Amniotic stem cell (primary cell): Measurements from ENCODE around the gene GAB2.

Source experiments
- DNase-seq: peaks from one replicate; lab custom pipeline; 2025; lab: John Stamatoyannopoulos, UW

The GAB2 gene

DNA sequence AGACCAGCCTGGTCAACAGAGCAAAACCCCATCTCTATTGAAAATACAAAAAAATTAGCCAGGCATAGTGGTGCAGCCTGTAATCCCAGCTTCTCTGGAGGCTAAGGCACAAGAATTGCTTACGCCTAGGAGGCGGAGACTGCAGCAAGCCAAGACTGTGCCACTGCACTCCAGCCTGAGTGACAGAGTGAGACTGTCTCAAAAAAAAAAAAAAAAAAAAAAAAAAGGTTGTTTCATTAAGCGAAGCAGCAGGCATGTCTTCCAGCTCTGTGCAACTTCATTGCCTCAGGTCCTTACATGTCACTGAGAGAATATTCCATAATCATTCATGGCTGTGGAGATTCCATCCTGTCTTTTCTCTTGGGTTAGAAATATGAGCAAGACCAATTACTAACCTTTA, 16.9 kb downstream of the GAB2 start:
- DNase-seq: no peak

GRCh38 chr11:78400116-78400515, 17.5 kb downstream of the GAB2 start:
- no peak for DNase-seq

- DNase-seq: no peak
Measured at GRCh38 chr11:78399136-78399535, 18.5 kb downstream of the GAB2 start.

- no peak for DNase-seq
Measured at GRCh38 chr11:78398715-78399114, 18.9 kb downstream of the GAB2 start.

DNA sequence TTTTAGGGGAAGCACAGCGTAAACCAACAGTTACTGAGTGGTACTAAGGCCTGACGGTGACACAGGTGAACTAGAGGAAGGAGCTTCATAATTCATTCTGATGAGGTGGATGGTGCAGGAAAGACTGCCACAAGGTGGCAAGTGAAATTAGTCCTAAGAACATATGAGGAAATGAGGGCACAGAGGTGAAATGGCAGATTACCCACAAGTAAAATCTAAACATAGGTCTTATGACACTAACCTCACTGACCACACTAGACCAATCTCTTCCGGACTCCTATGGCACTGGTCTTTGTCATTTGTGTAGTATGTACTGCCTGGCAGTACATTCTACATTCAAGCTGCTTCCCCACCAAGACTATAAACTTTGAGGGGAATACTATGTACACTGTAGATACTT, 20.2 kb downstream of the GAB2 start:
- DNase-seq: no peak

DNA sequence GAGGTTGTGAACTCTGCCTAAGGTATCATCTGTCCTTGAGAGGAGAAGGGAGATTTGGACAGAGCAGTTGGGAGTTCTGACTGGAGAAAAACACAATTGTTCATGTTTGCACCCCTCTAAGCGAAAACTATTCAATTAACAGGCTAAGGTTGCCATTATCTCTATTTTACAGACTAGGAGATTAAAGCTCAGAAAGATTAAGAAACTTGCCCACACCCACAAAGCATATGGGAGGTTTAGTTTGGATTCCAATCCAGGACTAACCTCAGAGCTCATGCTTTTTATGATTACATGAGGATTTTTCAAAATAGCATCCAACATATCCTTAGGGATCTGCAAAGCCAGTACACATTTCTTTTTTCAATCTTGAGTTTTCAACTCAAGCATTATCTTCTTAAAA, 22.0 kb downstream of the GAB2 start:
- DNase-seq: no peak

GRCh38 chr11:78392854-78393253, 24.8 kb downstream of the GAB2 start:
- no peak for DNase-seq

- no peak for DNase-seq
Measured at GRCh38 chr11:78391424-78391823, 26.2 kb downstream of the GAB2 start.

DNA sequence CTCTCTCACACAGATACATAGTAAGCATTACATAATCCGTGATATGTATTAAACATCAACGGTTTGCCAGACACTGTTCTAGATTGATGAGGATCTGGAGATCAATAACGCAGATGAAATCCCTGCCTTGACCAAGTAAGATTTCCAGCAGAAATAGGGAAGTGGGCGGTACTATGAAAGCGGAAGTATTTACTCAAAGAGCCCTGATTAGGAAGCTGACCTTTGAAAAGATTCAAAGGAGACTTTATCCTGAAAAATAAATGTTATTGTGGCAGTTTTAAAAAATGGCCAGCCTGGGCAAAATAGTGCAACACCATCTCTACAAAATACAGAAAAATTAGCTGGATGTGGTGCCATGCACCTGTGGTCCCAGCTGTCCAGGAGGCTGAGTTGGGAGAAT, 26.8 kb downstream of the GAB2 start:
- DNase-seq: no peak

DNA sequence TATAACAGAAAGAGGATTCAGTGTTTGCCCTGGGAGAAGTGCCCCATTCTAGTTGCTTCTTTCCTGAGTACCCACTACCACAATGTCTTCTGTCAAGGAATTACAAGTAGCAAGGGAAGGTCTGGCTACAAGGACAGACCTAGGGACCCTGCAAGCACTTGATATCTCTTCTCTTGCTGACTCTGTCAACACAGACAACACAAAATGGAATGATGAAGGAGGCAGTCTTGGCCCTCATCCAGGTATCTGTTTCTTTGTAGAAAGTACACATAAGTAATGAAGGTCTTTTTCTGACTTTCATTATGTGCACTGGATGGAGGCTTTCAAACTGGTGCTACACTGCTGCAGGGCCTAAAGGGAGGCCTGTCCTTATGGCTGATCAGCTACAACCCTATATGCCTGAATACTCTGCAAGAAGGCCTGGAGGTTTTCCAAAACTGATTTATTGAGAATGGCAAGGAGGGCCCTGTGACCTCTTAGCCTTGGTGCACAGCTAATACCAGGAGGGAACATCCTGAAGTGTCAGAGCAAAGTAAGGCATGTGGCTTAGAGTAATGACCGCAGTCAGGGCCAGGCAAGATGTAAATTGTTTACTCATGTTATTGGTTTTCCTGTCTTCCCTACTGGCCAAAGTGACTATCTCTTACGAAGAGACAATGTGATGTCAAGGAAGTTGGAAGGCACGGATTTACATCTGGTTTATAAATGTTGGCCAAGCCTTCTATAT, 31.2 kb downstream of the GAB2 start:
- no peak for DNase-seq

DNA sequence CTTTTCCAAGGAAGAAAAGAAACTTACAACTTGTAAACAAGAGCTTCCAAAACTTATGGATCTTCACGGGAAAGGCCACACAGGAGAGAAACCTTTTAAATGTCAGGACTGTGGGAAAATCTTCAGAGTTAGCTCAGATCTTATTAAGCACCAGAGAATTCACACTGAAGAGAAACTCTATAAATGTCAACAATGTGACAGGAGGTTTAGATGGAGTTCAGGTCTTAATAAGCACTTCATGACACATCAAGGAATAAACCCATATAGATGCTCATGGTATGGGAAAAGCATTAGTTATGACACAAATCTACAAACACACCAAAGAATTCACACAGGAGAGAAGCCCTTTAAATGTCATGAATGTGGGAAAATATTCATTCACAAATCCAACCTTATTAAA, 32.4 kb downstream of the GAB2 start:
- DNase-seq: no peak

DNA sequence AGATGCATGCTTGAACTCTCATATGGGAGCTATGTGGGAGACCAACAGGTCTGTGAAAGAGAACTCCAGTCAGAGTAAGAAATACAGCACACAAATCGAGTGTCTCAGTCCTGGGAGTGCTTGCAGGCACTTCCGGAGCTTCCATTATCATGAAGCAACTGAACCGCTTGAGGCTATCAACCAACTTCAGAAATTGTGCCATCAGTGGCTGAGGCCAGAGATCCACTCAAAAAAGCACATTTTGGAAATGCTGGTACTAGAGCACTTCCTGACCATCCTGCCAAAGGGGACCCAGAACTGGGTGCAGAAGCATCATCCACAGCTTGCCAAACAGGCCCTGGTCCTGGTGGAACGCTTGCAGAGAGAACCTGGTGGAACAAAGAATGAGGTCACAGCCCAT, 33.4 kb downstream of the GAB2 start:
- no peak for DNase-seq

GRCh38 chr11:78381865-78382264, 35.8 kb downstream of the GAB2 start:
- no peak for DNase-seq

DNA sequence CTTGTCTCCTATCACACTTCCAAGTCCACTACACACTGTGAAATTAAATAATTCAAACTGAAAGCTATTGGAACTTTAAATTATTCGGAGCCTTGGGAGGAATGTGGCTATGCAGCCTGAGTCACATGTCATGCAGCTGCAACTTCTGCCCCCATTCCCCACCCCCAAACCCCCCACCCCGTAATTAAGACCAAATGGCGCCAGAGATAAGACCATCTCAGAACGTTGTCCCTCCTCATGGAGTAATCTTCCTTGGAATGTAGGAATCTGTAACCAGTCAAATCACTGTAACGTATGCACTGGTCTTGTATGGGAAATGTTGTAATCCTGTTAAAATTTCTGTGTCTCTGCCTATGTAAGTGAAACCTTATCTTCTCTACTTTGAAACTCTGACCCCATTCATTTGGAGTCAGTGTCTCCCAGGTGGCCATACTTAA, 37.0 kb downstream of the GAB2 start:
- no peak for DNase-seq

DNA sequence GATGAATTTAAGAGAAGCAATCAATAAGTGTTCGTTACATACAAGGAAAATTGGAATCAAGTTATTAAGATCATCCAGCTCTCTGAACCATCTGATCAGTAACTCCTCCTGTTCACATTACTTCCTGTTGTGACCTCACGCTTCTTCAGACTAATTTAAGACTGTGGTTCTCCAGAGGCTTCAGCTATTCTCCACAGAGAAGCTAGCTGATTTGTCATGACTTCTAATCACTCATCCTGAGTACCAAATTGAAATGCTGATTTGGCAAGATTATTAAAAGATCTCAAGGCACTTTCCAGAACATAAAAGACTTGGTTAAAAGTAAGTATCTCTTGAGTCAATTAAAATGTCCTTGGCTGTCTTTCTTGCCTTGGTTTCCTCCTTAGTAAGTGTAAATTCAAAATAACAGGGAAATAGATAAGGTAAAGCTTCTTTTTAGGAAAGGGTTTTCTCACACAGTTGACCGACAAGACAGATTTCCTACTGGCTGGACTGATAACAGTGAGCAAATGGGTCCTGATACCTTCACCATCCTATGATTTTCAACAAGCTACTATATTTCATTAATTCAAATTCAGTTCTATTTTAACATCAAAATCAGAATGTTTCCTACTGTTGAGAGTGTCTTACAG, 38.5 kb downstream of the GAB2 start:
- DNase-seq: no peak

DNA sequence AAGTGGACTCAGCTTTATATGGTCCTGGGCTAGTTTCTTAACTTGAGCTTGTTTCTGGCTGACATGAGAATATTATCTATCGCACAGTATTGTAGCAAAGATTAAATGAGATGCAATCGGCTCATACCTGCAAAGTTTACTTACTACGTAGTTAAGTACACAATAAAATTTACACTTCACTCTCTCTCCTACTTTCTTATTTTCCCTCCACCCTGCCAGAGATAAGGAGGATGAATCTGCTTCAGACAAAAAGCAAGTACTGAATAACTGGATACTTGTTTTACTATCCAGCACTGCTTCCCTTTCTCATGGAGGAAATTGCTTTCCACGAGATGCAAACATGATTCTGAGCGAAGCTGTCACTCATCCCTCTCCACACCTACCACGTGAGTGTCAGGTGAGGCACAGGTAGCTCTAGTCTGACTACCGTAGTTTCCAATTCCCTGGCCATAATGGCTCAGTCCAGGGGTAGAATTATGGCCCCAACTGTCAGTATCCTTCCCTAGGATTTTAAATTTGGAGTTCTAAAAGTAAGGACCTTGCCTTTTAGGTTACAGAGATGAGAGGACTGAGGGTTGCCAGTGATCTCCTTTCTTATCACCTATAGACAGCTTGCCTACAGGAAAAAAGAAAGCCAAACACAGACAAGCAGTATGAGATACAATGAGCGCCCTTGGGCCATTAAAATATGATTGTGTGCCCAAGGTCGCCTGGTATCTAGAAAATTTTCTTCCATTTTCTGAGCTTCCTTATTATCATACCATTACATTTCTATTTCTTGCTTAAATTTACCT, 39.8 kb downstream of the GAB2 start:
- DNase-seq: no peak

DNA sequence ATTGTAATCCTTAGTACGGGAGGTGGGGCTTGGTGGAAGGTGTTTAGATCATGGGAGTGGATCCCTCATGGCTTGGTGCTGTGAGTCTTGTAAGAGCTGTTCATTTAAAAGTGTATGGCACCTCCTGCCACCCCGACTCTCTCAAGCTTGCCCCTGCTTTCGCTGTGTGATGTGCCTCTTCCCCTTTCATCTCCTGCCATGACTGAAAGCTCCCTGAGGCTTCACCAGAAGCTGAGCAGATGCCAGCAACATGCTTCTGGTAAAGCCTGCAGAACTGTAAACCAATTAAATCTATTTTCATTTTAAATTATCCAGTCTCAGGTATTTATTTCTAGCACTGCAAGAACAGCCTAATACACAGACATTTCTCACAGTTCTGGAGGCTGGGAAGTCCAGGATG, 40.8 kb downstream of the GAB2 start:
- no peak for DNase-seq

GRCh38 chr11:78374917-78375316, 42.7 kb downstream of the GAB2 start:
- DNase-seq: no peak

DNA sequence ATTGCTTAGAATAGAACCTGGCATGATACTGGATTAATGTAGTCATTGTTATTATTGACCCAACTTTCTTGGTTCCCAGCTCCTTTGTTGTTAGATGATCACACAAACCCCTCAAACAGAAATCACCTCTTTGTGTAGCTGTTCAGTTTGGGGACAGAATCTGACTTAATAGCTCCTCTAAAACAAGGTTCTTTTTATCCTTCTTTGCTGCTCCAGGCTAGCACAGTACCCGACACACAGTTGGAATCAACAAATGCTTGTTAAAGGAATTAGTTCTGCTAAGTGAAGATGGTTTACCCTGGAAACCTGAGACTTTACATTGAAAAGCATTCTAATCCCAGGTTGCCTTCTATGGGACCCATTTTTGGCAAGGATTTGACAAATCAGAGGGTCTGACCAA, 43.9 kb downstream of the GAB2 start:
- no peak for DNase-seq

GRCh38 chr11:78372114-78372768, 45.4 kb downstream of the GAB2 start:
- DNase-seq: no peak

- no peak for DNase-seq
Measured at GRCh38 chr11:78371221-78371891, 46.3 kb downstream of the GAB2 start.
